ENCODE measurements around the gene EFHC2. TPM values are rescaled to one million over a fixed set of nuclear protein-coding genes. Genes with fewer than 3 reads are reported as not detected.

Gene EFHC2
- total and polyA plus RNA-seq, 4 donors: 0.08 to 0.56 TPM; not detected in 2

DNA sequence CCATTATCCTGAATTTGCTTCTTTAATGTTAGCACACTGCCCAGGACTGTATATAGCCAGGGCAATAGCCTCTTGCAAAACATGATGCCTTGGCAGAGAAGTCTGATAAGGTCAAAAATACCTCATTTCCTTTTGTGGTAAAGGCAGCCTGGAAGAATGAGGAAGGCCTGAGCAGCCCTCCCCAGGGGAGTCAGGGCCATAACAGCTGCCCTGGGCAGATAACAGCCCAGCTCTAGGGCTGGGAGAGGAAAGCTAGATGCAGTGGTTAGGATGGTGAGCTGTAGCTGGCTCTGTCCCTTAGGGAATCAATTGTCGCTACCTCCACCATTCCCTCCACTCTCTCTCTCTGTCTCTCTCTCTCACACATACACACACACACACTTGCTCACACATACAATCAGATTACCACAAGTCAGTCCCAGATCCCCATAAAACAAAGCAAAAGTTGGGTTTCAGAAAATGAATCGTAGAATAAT is 29.2 kb downstream of the EFHC2 start:
- WGBS: 82% methylated on average over 2 of the region's 2 CpGs
- peaks cover 0 to 3% (median 0%) of the 10 kb centered on the region in 4 donors for H3K27me3 ChIP-seq (ENCODE audit: control insufficient read depth in 4 of 4, insufficient read depth in 4 of 4, low read length in 3 of 4)
- no peaks in the 10 kb centered on the region for H3K4me1 ChIP-seq (ENCODE audit: control insufficient read depth in 4 of 4, insufficient read depth in 4 of 4, low read length in 3 of 4)
- peak; percentile 36 for DNase-seq (ENCODE audit: low spot score)
- H3K36me3 ChIP-seq (ENCODE audit: control insufficient read depth in 4 of 4, insufficient read depth in 3 of 4, low read depth in 1 of 4, low read length in 3 of 4): no peaks in the 10 kb centered on the region
- H3K9ac ChIP-seq (ENCODE audit: low read depth in 1 of 2, low read length in 2 of 2): no peak overlapping the region
- H3K9me3 ChIP-seq (ENCODE audit: control insufficient read depth in 4 of 4, low read length in 3 of 4): no peaks in the 10 kb centered on the region
- no peak overlapping the region for H3K27ac ChIP-seq (ENCODE audit: low read depth in 1 of 2, low read length in 2 of 2)
- H3K4me3 ChIP-seq (ENCODE audit: low read depth in 1 of 3, low read length in 3 of 3): no peak overlapping the region
- TF ChIP-seq HNF4A (conservative IDR thresholded peaks at IDR 0.05): no peak
- TF ChIP-seq SP1 (IDR thresholded peaks at IDR 0.05): no peak
- no peak for TF ChIP-seq RXRA (IDR thresholded peaks at IDR 0.05)
- TF ChIP-seq MAX (IDR thresholded peaks at IDR 0.05): no peak
- TF ChIP-seq, protein P1, sequence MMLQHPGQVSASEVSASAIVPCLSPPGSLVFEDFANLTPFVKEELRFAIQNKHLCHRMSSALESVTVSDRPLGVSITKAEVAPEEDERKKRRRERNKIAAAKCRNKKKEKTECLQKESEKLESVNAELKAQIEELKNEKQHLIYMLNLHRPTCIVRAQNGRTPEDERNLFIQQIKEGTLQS (IDR thresholded peaks at IDR 0.05): no peak
- no peak for TF ChIP-seq NR2F2 (IDR thresholded peaks at IDR 0.05)
- no peak for TF ChIP-seq GABPA (IDR thresholded peaks at IDR 0.05 in 1 of 2, conservative IDR thresholded peaks at IDR 0.05 in 1 of 2)
- TF ChIP-seq, protein P2, sequence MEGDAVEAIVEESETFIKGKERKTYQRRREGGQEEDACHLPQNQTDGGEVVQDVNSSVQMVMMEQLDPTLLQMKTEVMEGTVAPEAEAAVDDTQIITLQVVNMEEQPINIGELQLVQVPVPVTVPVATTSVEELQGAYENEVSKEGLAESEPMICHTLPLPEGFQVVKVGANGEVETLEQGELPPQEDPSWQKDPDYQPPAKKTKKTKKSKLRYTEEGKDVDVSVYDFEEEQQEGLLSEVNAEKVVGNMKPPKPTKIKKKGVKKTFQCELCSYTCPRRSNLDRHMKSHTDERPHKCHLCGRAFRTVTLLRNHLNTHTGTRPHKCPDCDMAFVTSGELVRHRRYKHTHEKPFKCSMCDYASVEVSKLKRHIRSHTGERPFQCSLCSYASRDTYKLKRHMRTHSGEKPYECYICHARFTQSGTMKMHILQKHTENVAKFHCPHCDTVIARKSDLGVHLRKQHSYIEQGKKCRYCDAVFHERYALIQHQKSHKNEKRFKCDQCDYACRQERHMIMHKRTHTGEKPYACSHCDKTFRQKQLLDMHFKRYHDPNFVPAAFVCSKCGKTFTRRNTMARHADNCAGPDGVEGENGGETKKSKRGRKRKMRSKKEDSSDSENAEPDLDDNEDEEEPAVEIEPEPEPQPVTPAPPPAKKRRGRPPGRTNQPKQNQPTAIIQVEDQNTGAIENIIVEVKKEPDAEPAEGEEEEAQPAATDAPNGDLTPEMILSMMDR (IDR thresholded peaks at IDR 0.05; ENCODE audit: low read depth, low read length, missing input control): no peak
- TF ChIP-seq YY1 (IDR thresholded peaks at IDR 0.05): no peak
- TF ChIP-seq, protein P3, sequence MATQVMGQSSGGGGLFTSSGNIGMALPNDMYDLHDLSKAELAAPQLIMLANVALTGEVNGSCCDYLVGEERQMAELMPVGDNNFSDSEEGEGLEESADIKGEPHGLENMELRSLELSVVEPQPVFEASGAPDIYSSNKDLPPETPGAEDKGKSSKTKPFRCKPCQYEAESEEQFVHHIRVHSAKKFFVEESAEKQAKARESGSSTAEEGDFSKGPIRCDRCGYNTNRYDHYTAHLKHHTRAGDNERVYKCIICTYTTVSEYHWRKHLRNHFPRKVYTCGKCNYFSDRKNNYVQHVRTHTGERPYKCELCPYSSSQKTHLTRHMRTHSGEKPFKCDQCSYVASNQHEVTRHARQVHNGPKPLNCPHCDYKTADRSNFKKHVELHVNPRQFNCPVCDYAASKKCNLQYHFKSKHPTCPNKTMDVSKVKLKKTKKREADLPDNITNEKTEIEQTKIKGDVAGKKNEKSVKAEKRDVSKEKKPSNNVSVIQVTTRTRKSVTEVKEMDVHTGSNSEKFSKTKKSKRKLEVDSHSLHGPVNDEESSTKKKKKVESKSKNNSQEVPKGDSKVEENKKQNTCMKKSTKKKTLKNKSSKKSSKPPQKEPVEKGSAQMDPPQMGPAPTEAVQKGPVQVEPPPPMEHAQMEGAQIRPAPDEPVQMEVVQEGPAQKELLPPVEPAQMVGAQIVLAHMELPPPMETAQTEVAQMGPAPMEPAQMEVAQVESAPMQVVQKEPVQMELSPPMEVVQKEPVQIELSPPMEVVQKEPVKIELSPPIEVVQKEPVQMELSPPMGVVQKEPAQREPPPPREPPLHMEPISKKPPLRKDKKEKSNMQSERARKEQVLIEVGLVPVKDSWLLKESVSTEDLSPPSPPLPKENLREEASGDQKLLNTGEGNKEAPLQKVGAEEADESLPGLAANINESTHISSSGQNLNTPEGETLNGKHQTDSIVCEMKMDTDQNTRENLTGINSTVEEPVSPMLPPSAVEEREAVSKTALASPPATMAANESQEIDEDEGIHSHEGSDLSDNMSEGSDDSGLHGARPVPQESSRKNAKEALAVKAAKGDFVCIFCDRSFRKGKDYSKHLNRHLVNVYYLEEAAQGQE (IDR thresholded peaks at IDR 0.05): no peak
- TF ChIP-seq HNF4G (IDR thresholded peaks at IDR 0.05): no peak
- TF ChIP-seq JUND (IDR thresholded peaks at IDR 0.05): no peak
- TF ChIP-seq FOXA2 (IDR thresholded peaks at IDR 0.05): no peak
- TF ChIP-seq, protein P4, sequence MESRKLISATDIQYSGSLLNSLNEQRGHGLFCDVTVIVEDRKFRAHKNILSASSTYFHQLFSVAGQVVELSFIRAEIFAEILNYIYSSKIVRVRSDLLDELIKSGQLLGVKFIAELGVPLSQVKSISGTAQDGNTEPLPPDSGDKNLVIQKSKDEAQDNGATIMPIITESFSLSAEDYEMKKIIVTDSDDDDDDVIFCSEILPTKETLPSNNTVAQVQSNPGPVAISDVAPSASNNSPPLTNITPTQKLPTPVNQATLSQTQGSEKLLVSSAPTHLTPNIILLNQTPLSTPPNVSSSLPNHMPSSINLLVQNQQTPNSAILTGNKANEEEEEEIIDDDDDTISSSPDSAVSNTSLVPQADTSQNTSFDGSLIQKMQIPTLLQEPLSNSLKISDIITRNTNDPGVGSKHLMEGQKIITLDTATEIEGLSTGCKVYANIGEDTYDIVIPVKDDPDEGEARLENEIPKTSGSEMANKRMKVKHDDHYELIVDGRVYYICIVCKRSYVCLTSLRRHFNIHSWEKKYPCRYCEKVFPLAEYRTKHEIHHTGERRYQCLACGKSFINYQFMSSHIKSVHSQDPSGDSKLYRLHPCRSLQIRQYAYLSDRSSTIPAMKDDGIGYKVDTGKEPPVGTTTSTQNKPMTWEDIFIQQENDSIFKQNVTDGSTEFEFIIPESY (IDR thresholded peaks at IDR 0.05): no peak

- DNase-seq (ENCODE audit: low spot score): no peak
- H3K36me3 ChIP-seq (ENCODE audit: control insufficient read depth in 4 of 4, insufficient read depth in 3 of 4, low read depth in 1 of 4, low read length in 3 of 4): no peaks in the 10 kb centered on the region
- H3K9me3 ChIP-seq (ENCODE audit: control insufficient read depth in 4 of 4, low read length in 3 of 4): no peaks in the 10 kb centered on the region
- TF ChIP-seq FOXA2 (IDR thresholded peaks at IDR 0.05): no peak
- TF ChIP-seq, protein P2 (IDR thresholded peaks at IDR 0.05; ENCODE audit: low read depth, low read length, missing input control): no peak
- TF ChIP-seq RXRA (IDR thresholded peaks at IDR 0.05): no peak
- no peak for TF ChIP-seq RAD21 (IDR thresholded peaks at IDR 0.05)
- TF ChIP-seq, protein P1 (IDR thresholded peaks at IDR 0.05): no peak
- no peak for TF ChIP-seq TAF1 (conservative IDR thresholded peaks at IDR 0.05)
- no peak for TF ChIP-seq JUND (IDR thresholded peaks at IDR 0.05)
- TF ChIP-seq, protein P4 (IDR thresholded peaks at IDR 0.05): no peak
- no peak for TF ChIP-seq GABPA (IDR thresholded peaks at IDR 0.05 in 1 of 2, conservative IDR thresholded peaks at IDR 0.05 in 1 of 2)
- TF ChIP-seq HNF4G (IDR thresholded peaks at IDR 0.05): no peak
- no peak for TF ChIP-seq EGR1 (IDR thresholded peaks at IDR 0.05; ENCODE audit: low read depth in 2 of 2)
- TF ChIP-seq MAX (IDR thresholded peaks at IDR 0.05): no peak
- H3K9ac ChIP-seq (ENCODE audit: low read depth in 1 of 2, low read length in 2 of 2): no peak overlapping the region
- H3K27ac ChIP-seq (ENCODE audit: low read depth in 1 of 2, low read length in 2 of 2): no peak overlapping the region
- peaks cover 0 to 3% (median 0%) of the 10 kb centered on the region in 4 donors for H3K27me3 ChIP-seq (ENCODE audit: control insufficient read depth in 4 of 4, insufficient read depth in 4 of 4, low read length in 3 of 4)
- H3K4me3 ChIP-seq (ENCODE audit: low read depth in 1 of 3, low read length in 3 of 3): no peak overlapping the region
- H3K4me1 ChIP-seq (ENCODE audit: control insufficient read depth in 4 of 4, insufficient read depth in 4 of 4, low read length in 3 of 4): no peaks in the 10 kb centered on the region
Measured at GRCh38 chrX:44312421-44312820, 31.1 kb downstream of the EFHC2 start.

All from liver (tissue), 9 donors.